ENCODE measurements around the gene OR52N1. TPM values are rescaled to one million over a fixed set of nuclear protein-coding genes. Genes with fewer than 3 reads are reported as not detected.

OR52N1 gene
- total and polyA plus RNA-seq, 9 of the 15 experiments (the other 6 are each of a cell fraction or from before 2014, with no cell fraction given): not detected

- H3K9ac ChIP-seq (ENCODE audit: insufficient read depth in 1 of 2, low read depth in 2 of 2, low read length in 2 of 2): no peak overlapping the region
- in situ Hi-C loops (cut with MboI) (no loop called here), intact Hi-C loops (cut with micrococcal nuclease) (no loop called here)
- 2% methylated on average over 6 of the region's 6 CpGs for WGBS (ENCODE audit: insufficient coverage, low coverage, missing lambda C conversion rate)
- no peaks in the 10 kb centered on the region for H3K79me2 ChIP-seq (ENCODE audit: control insufficient read depth, insufficient read depth, low read length)
- H2AFZ ChIP-seq (ENCODE audit: low read depth, low read length): no peak overlapping the region
- FAIRE-seq (no peak), DNase-seq (ENCODE audit: extremely low read depth in 1 of 4, low spot score in 3 of 4) (no peak), ATAC-seq (no peak)
- H3K9me1 ChIP-seq (ENCODE audit: control insufficient read depth, insufficient read depth, low read length): no peaks in the 10 kb centered on the region
- H4K20me1 ChIP-seq (replicated peaks; ENCODE audit: control insufficient read depth, insufficient read depth, low read length): no peaks in the 10 kb centered on the region
- H3K4me3 ChIP-seq: no peak overlapping the region
- no peaks in the 10 kb centered on the region for H3K9me3 ChIP-seq (replicated peaks; ENCODE audit: control insufficient read depth, insufficient read depth, low read depth, low read length)
- no peak overlapping the region for H3K4me2 ChIP-seq (ENCODE audit: insufficient read depth, low read length)
- no peak overlapping the region for H3K27ac ChIP-seq (ENCODE audit: extremely low read depth, low read depth, low read length)
- POLR2A ChIA-PET: interaction anchor here (0.6 to 0.7 kb wide), 3 partner anchors 171 to 335 kb away, joined by 3 read pairs; no protein-coding TSS in a partner anchor
- no TSS peak for BruUV-seq (replicated peaks)
- no peaks in the 10 kb centered on the region for H3K36me3 ChIP-seq (ENCODE audit: control insufficient read depth, insufficient read depth, low read length)
- H3K27me3 ChIP-seq (ENCODE audit: control insufficient read depth in 2 of 2, insufficient read depth in 2 of 2, low read length in 2 of 2): no peaks in the 10 kb centered on the region; a peak in 1 of 5 replicates
- H3K4me1 ChIP-seq (replicated peaks in 1 of 2; ENCODE audit: control insufficient read depth in 2 of 2, insufficient read depth in 2 of 2, low read length in 2 of 2): no peaks in the 10 kb centered on the region
- CTCF ChIA-PET (ENCODE audit: low intra/inter-chr PET ratio): no interaction called here
- TF ChIP-seq ESRRA (IDR thresholded peaks at IDR 0.05; ENCODE audit: borderline replicate concordance, low read depth) (no peak), PRPF4 (IDR thresholded peaks at IDR 0.05; ENCODE audit: insufficient read depth, low read depth, low read length, poor library complexity, severe bottlenecking) (no peak), KDM5B (IDR thresholded peaks at IDR 0.05; ENCODE audit: insufficient replicate concordance, low read depth, low read length) (no peak), USF2 (CRISPR knock-in tag; IDR thresholded peaks at IDR 0.05) (no peak), ZNF263 (CRISPR knock-in tag; IDR thresholded peaks at IDR 0.05; ENCODE audit: borderline replicate concordance) (no peak), CLOCK (CRISPR knock-in tag; IDR thresholded peaks at IDR 0.05; ENCODE audit: borderline replicate concordance) (no peak), FOXM1 (IDR thresholded peaks at IDR 0.05; ENCODE audit: low read depth) (no peak), FOXM1 (CRISPR knock-in tag; IDR thresholded peaks at IDR 0.05; ENCODE audit: low read depth) (no peak), HMGXB4 (CRISPR knock-in tag; IDR thresholded peaks at IDR 0.05) (no peak), CGGBP1 (CRISPR knock-in tag; IDR thresholded peaks at IDR 0.05) (no peak), RBM14 (IDR thresholded peaks at IDR 0.05; ENCODE audit: borderline replicate concordance, insufficient read depth, low read depth, low read length) (no peak), ZBTB5 (IDR thresholded peaks at IDR 0.05) (no peak), ARID1B (IDR thresholded peaks at IDR 0.05) (no peak), ZZZ3 (IDR thresholded peaks at IDR 0.05) (no peak), ZNF165 (CRISPR knock-in tag; IDR thresholded peaks at IDR 0.05; ENCODE audit: borderline replicate concordance) (no peak)
Observed at GRCh38 chr11:5796541-5796940, 5.5 kb upstream of the OR52N1 start.
